Gastrocnemius medialis (tissue), 4 donors: ENCODE measurements around the gene FOCAD.

ENCODE experiments used
- CTCF ChIP-seq, 5 experiments: fragments of 450-650 bp in 3 of 5; fragments of 200-600 bp in 2 of 5; sonication (generic) in 2 of 5; IDR thresholded peaks in 4 of 5; conservative IDR thresholded peaks in 1 of 5; 1 replicate in 4 of 5; 2 replicates in 1 of 5; pipeline ENCODE4 v1.5.1; 2016 to 2019; ENCODE audit warnings: antibody characterized with exemption in 5 of 5, mild to moderate bottlenecking in 3 of 5, moderate library complexity in 3 of 5
- POLR2A ChIP-seq, 2 donors: fragments of 450-650 bp; IDR thresholded peaks; one replicate each; pipeline ENCODE4 v1.6.1; 2017; ENCODE audit warnings: antibody characterized with exemption in 2 of 2, mild to moderate bottlenecking in 2 of 2, moderate library complexity in 2 of 2

GRCh38 chr9:20725675-20726074 is 41.6 kb downstream of the FOCAD start:
- no peak for TF ChIP-seq CTCF (IDR thresholded peaks at IDR 0.05 in 4 of 5, conservative IDR thresholded peaks at IDR 0.05 in 1 of 5)
- TF ChIP-seq POLR2A (IDR thresholded peaks at IDR 0.05), result no peak
